ENCODE measurements around the gene CADPS. TPM values are rescaled to one million over a fixed set of nuclear protein-coding genes. Genes with fewer than 3 reads are reported as not detected.

CADPS gene
- total RNA-seq, 2 experiments from 2014 or later: not detected

GRCh38 chr3:62611541-62612240 lies 263.5 kb downstream of the CADPS start:
- no peaks in the 10 kb centered on the region for H3K4me1 Mint-ChIP-seq
- DNase-seq: no peak
- no peaks in the 10 kb centered on the region for H3K27me3 Mint-ChIP-seq
- H3K9me3 Mint-ChIP-seq: no peaks in the 10 kb centered on the region
- no peaks in the 10 kb centered on the region for H3K36me3 Mint-ChIP-seq
- no peak overlapping the region for H3K4me3 Mint-ChIP-seq
- H3K27ac Mint-ChIP-seq: no peak overlapping the region

- H3K27ac Mint-ChIP-seq: no peak overlapping the region
- H3K27me3 Mint-ChIP-seq: no peaks in the 10 kb centered on the region
- no peaks in the 10 kb centered on the region for H3K36me3 Mint-ChIP-seq
- no peaks in the 10 kb centered on the region for H3K9me3 Mint-ChIP-seq
- no peak overlapping the region for H3K4me3 Mint-ChIP-seq
- DNase-seq: no peak
- H3K4me1 Mint-ChIP-seq: no peaks in the 10 kb centered on the region
Measured at GRCh38 chr3:62607287-62608029, 267.8 kb downstream of the CADPS start.

- H3K36me3 Mint-ChIP-seq: no peaks in the 10 kb centered on the region
- H3K27me3 Mint-ChIP-seq: no peaks in the 10 kb centered on the region
- no peaks in the 10 kb centered on the region for H3K4me1 Mint-ChIP-seq
- no peak for DNase-seq
- no peak overlapping the region for H3K4me3 Mint-ChIP-seq
- H3K27ac Mint-ChIP-seq: no peak overlapping the region
- H3K9me3 Mint-ChIP-seq: no peaks in the 10 kb centered on the region
Measured at GRCh38 chr3:62605413-62606068, 269.7 kb downstream of the CADPS start.

- no peaks in the 10 kb centered on the region for H3K9me3 Mint-ChIP-seq
- H3K4me1 Mint-ChIP-seq: no peaks in the 10 kb centered on the region
- H3K36me3 Mint-ChIP-seq: no peaks in the 10 kb centered on the region
- H3K27ac Mint-ChIP-seq: no peak overlapping the region
- no peak for DNase-seq
- no peaks in the 10 kb centered on the region for H3K27me3 Mint-ChIP-seq
- no peak overlapping the region for H3K4me3 Mint-ChIP-seq
Measured at GRCh38 chr3:62604751-62605351, 270.4 kb downstream of the CADPS start.

DNA sequence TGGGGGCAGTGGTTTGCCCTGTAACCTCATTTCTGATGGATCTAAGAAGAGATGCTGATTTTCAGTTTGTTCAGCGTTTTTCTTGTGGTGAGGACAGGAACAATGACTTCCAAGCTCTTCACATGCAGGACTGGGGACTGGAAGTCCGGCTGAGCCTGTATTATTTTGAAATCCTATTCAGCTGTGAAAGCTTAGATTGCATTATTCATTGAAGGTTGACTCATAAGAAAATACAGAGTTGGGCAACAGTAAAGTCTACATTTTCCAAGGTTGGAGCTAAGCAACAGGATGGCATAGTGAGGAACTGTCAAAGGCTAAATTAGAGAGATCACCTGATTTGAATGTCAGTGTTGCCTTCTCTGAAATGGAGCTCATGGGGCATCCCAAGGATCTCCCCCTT lies 270.9 kb downstream of the CADPS start:
- no peaks in the 10 kb centered on the region for H3K9me3 Mint-ChIP-seq
- DNase-seq: no peak
- no peak overlapping the region for H3K4me3 Mint-ChIP-seq
- H3K27me3 Mint-ChIP-seq: no peaks in the 10 kb centered on the region
- no peak overlapping the region for H3K27ac Mint-ChIP-seq
- no peaks in the 10 kb centered on the region for H3K36me3 Mint-ChIP-seq
- no peaks in the 10 kb centered on the region for H3K4me1 Mint-ChIP-seq

- Mint-ChIP-seq H3K4me1 (no peaks in the 10 kb centered on the region), H3K36me3 (no peaks in the 10 kb centered on the region), H3K27ac (no peak overlapping the region), H3K4me3 (no peak overlapping the region), H3K9me3 (no peaks in the 10 kb centered on the region), H3K27me3 (no peaks in the 10 kb centered on the region)
- DNase-seq: no peak
Measured at GRCh38 chr3:62602987-62603386, 272.2 kb downstream of the CADPS start.

- Mint-ChIP-seq H3K36me3 (no peaks in the 10 kb centered on the region), H3K9me3 (no peaks in the 10 kb centered on the region), H3K4me3 (no peak overlapping the region), H3K27ac (no peak overlapping the region), H3K27me3 (no peaks in the 10 kb centered on the region), H3K4me1 (no peaks in the 10 kb centered on the region)
- DNase-seq: no peak
Measured at GRCh38 chr3:62602129-62602770, 273.0 kb downstream of the CADPS start.

- no peak for DNase-seq
- H3K4me3 Mint-ChIP-seq: no peak overlapping the region
- no peaks in the 10 kb centered on the region for H3K9me3 Mint-ChIP-seq
- no peaks in the 10 kb centered on the region for H3K4me1 Mint-ChIP-seq
- H3K36me3 Mint-ChIP-seq: no peaks in the 10 kb centered on the region
- no peaks in the 10 kb centered on the region for H3K27me3 Mint-ChIP-seq
- H3K27ac Mint-ChIP-seq: no peak overlapping the region
Measured at GRCh38 chr3:62601238-62602070, 273.8 kb downstream of the CADPS start.

DNA sequence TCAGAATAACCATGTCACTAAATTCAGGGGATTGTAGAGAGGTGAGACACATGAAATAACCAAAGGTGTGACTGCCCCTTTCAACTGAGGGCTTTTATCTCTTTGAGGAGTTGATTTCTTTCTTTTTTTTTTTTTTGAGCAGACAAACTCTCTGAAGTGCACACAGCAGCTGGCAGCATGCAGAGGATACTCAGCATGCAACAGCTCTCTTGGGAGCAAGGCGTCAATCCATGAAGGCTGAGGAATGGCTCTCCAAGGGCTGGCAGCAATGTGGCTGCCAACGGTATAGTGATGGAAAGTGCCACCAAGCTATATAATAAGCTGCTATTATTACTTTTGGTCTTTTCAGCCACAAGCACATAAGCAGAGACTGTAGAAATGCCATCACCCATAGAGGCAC lies 275.2 kb downstream of the CADPS start:
- H3K4me3 Mint-ChIP-seq: no peak overlapping the region
- no peak for DNase-seq
- no peaks in the 10 kb centered on the region for H3K27me3 Mint-ChIP-seq
- no peak overlapping the region for H3K27ac Mint-ChIP-seq
- no peaks in the 10 kb centered on the region for H3K9me3 Mint-ChIP-seq
- H3K36me3 Mint-ChIP-seq: no peaks in the 10 kb centered on the region
- H3K4me1 Mint-ChIP-seq: no peaks in the 10 kb centered on the region

DNA sequence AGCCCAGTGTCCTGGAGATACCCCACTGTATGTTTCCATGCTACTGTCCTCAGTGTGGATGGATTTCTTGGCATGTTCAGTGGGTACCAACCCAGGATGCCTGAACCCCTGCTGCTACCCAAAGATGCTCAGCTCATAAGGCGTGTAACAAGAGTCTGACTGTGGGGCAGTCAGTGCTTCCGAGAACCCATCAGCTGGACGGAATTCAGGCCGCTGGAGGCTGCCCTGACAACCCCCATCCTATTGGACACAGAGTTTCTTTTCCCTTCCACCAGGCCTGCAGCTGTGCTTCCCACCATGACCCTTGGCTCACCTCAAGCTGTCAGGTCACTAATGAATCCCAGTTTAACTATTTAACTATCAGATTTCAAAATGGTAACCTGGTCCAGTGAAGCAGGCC lies 277.7 kb downstream of the CADPS start:
- Mint-ChIP-seq H3K4me1 (no peaks in the 10 kb centered on the region), H3K9me3 (no peaks in the 10 kb centered on the region), H3K4me3 (no peak overlapping the region), H3K27ac (no peak overlapping the region), H3K27me3 (peaks cover 3% of the 10 kb centered on the region), H3K36me3 (no peaks in the 10 kb centered on the region)
- DNase-seq: no peak

DNA sequence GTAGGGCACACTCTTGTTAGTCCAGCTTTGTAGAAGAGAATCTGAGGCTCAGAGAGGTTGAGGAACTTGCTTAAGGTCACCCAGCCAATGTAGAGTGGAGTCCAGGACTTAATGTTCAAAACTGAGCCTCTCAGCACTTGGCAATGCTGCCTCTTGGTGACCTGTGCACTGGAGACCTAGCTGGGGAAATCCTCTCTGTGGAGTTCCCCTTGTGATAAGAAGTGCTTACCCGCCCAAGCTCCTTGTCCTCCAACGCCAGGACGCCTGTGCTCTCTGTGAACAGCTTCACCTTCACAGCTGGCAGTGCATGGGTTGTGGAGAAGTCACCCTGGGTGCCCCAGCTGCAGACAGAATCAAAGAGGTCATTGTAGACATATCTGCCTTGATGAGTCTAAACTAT lies 282.8 kb downstream of the CADPS start:
- Mint-ChIP-seq H3K36me3 (no peaks in the 10 kb centered on the region), H3K4me3 (no peak overlapping the region), H3K27ac (no peak overlapping the region), H3K9me3 (no peaks in the 10 kb centered on the region), H3K4me1 (no peaks in the 10 kb centered on the region), H3K27me3 (peaks cover 8% of the 10 kb centered on the region)
- no peak for DNase-seq

GRCh38 chr3:62589078-62589477 lies 286.1 kb downstream of the CADPS start:
- no peak for DNase-seq
- Mint-ChIP-seq H3K4me3 (no peak overlapping the region), H3K9me3 (no peaks in the 10 kb centered on the region), H3K36me3 (no peaks in the 10 kb centered on the region), H3K4me1 (no peaks in the 10 kb centered on the region), H3K27me3 (peaks cover 8% of the 10 kb centered on the region), H3K27ac (no peak overlapping the region)

DNA sequence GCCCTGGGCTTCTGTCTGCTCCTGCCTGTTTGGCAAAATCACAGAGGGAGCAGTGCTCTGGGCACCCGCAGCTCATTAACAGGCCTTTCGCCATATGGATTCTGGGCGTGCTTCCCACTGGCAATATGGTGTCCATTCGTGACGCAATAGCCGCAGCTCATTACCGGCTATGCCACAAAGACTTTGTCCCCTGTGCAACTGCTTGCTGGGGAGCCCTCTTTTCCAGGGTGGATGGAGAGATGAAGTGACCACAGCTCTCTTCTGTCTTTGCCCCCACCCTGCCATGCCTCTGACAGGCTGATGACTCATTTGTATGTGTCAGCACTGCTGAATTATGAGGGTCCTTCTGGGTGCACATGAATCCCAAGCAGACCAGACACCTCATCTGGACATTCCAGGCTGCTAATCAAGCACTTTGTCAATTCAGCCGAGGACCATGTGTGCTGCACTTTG lies 287.6 kb downstream of the CADPS start:
- Mint-ChIP-seq H3K9me3 (no peaks in the 10 kb centered on the region), H3K4me3 (no peak overlapping the region), H3K4me1 (no peaks in the 10 kb centered on the region), H3K27me3 (peaks cover 5% of the 10 kb centered on the region), H3K36me3 (no peaks in the 10 kb centered on the region), H3K27ac (no peak overlapping the region)
- DNase-seq: no peak

- Mint-ChIP-seq H3K4me3 (no peak overlapping the region), H3K36me3 (no peaks in the 10 kb centered on the region), H3K9me3 (no peaks in the 10 kb centered on the region), H3K4me1 (no peaks in the 10 kb centered on the region), H3K27ac (no peak overlapping the region), H3K27me3 (peaks cover 5% of the 10 kb centered on the region)
- no peak for DNase-seq
Measured at GRCh38 chr3:62587169-62587568, 288.0 kb downstream of the CADPS start.

Data from activated naive CD8-positive, alpha-beta T cell treated with anti-CD3 and anti-CD28 coated beads for 36 hours (primary cell).